HepG2 (cell line): Measurements from ENCODE around the gene CLK4. TPM values are rescaled to one million over a fixed set of nuclear protein-coding genes. Genes with fewer than 3 reads are reported as not detected.

Source experiments
- ATAC-seq: fragments of 200-7000 bp; cut with Tn5 transposase; 3 replicates; pipeline ENCODE4 v1.9.1; 2020; ENCODE audit warnings: mild to moderate bottlenecking, moderate library complexity
- BruUV-seq: library from RNA; stranded (reverse); fragments of 400-500 nt; replicated peaks from 2 replicates; lab custom pipeline; 2021; lab: Mats Ljungman, UMichigan
- CTCF ChIA-PET: fragments of 300-600 bp; formaldehyde crosslinking; extraction: SDS; loops from one replicate; lab custom pipeline; 2021; ENCODE audit warnings: low total read pairs, inconsistent platforms, low intra/inter-chr PET ratio; lab: Yijun Ruan, JAX
- POLR2A ChIA-PET: fragments of 350-600 bp; sonication (Branson Sonifier 250); formaldehyde crosslinking; loops from one replicate; lab custom pipeline; 2020; ENCODE audit warnings: antibody characterized with exemption, inconsistent platforms; lab: Yijun Ruan, JAX
- DNase-seq: peaks from one replicate; pipeline ENCODE4 v3.0.0-alpha.2; 2015; ENCODE audit warnings: low spot score
- FAIRE-seq: peaks from 3 replicates; lab custom pipeline; 2011; peaks lifted over from hg19 to GRCh38; lab: Jason Lieb, UNC
- H2AFZ ChIP-seq: one replicate; pipeline ENCODE4 v1.6.1; 2011; ENCODE audit warnings: low read length, inconsistent platforms
- H3K27ac ChIP-seq: fragments of 300-600 bp; 3 replicates; pipeline ENCODE4 v1.8.0; 2011; ENCODE audit warnings: mixed run types, mild to moderate bottlenecking, mixed read lengths, low read length, inconsistent platforms; ENCODE audit not compliant: insufficient read depth; ENCODE audit errors: extremely low read length
- H3K27me3 ChIP-seq, 2 experiments: fragments of 200-600 bp in 1 of 2; 2 replicates in 1 of 2; 3 replicates in 1 of 2; pipeline versions ENCODE4 v1.6.0 to v1.8.0; 2011; ENCODE audit warnings: low read length in 2 of 2, mild to moderate bottlenecking in 2 of 2, moderate library complexity in 2 of 2, inconsistent platforms in 1 of 2; ENCODE audit not compliant: insufficient read depth in 2 of 2, control insufficient read depth in 1 of 2
- H3K36me3 ChIP-seq, 2 experiments: fragments of 200-600 bp in 1 of 2; replicated peaks in 1 of 2; 2 replicates in 1 of 2; 3 replicates in 1 of 2; pipeline versions ENCODE4 v1.5.1 to v1.8.0; 2011; ENCODE audit warnings: low read length in 2 of 2, inconsistent platforms in 1 of 2; ENCODE audit not compliant: insufficient read depth in 2 of 2, control insufficient read depth in 1 of 2
- H3K4me1 ChIP-seq: 2 replicates; pipeline ENCODE4 v1.5.1; 2012; ENCODE audit warnings: low read length, inconsistent platforms; ENCODE audit not compliant: insufficient read depth
- H3K4me2 ChIP-seq: 2 replicates; pipeline ENCODE4 v1.6.0; 2011; ENCODE audit warnings: low read depth, low read length, inconsistent platforms
- H3K4me3 ChIP-seq, 3 experiments: fragments of 200-600 bp in 1 of 3; sonication (generic), shearing (Covaris generic) in 1 of 3; replicated peaks in 1 of 3; 2 replicates each; pipeline ENCODE4 v1.5.1; 2011 to 2016; ENCODE audit warnings: low read length in 3 of 3, inconsistent platforms in 2 of 3, low read depth in 2 of 3, mild to moderate bottlenecking in 2 of 3, control low read depth in 1 of 3, mixed read lengths in 1 of 3; ENCODE audit not compliant: insufficient read depth in 1 of 3
- H3K79me2 ChIP-seq: one replicate; pipeline ENCODE4 v1.6.1; 2011; ENCODE audit warnings: low read length, inconsistent platforms; ENCODE audit not compliant: insufficient read depth
- H3K9ac ChIP-seq: 2 replicates; pipeline ENCODE4 v1.6.0; 2011; ENCODE audit warnings: mild to moderate bottlenecking, low read depth, low read length, inconsistent platforms; ENCODE audit not compliant: insufficient read depth
- H3K9me3 ChIP-seq: 2 replicates; pipeline ENCODE4 v1.5.1; 2012; ENCODE audit warnings: mild to moderate bottlenecking, low read length
- H4K20me1 ChIP-seq: 2 replicates; pipeline ENCODE4 v1.6.0; 2011; ENCODE audit warnings: inconsistent platforms, mild to moderate bottlenecking, low read length, moderate library complexity; ENCODE audit not compliant: insufficient read depth
- CC2D1A ChIP-seq: sonication (generic); formaldehyde crosslinking; IDR thresholded peaks from 2 replicates; pipeline ENCODE4 v1.8.1; 2023; ENCODE audit warnings: mild to moderate bottlenecking, missing genetic modification reagents
- DZIP1 ChIP-seq: sonication (generic); formaldehyde crosslinking; IDR thresholded peaks from 2 replicates; pipeline ENCODE4 v1.5.0; 2020; ENCODE audit warnings: mild to moderate bottlenecking, missing genetic modification reagents
- HDAC1 ChIP-seq: sonication (generic); formaldehyde crosslinking; IDR thresholded peaks from 2 replicates; pipeline ENCODE4 v1.5.1; 2020; ENCODE audit warnings: mild to moderate bottlenecking, missing genetic modification reagents
- HOXA3 ChIP-seq: sonication (generic); formaldehyde crosslinking; IDR thresholded peaks from 2 replicates; pipeline ENCODE4 v1.5.0; 2020; ENCODE audit warnings: missing genetic modification reagents
- KLF6 ChIP-seq: IDR thresholded peaks from 2 replicates; pipeline ENCODE4 v1.8.0; 2016; ENCODE audit warnings: missing biosample characterization, missing genetic modification reagents
- MAFF ChIP-seq: IDR thresholded peaks from 2 replicates; pipeline ENCODE4 v1.6.1; 2011; ENCODE audit warnings: low read depth, low read length, improper control_type of control experiment
- MEIS1 ChIP-seq: sonication (generic); formaldehyde crosslinking; IDR thresholded peaks from 2 replicates; pipeline ENCODE4 v1.9.0; 2021; ENCODE audit warnings: mild to moderate bottlenecking, missing genetic modification reagents, moderate library complexity, borderline replicate concordance
- NFIC ChIP-seq: IDR thresholded peaks from 2 replicates; pipeline ENCODE4 v1.6.1; 2012; ENCODE audit warnings: mild to moderate bottlenecking, low read length, inconsistent platforms
- PHF5A ChIP-seq: IDR thresholded peaks from one replicate; pipeline ENCODE4 v1.6.1; 2018; ENCODE audit warnings: low read depth, missing genetic modification reagents; ENCODE audit not compliant: unreplicated experiment
- PRMT3 ChIP-seq: sonication (generic); formaldehyde crosslinking; IDR thresholded peaks from 2 replicates; pipeline ENCODE4 v1.8.1; 2022; ENCODE audit warnings: low read depth, mild to moderate bottlenecking, moderate library complexity, missing genetic modification reagents, borderline replicate concordance
- RELA ChIP-seq: sonication (generic); formaldehyde crosslinking; IDR thresholded peaks from 2 replicates; pipeline ENCODE4 v1.4.0; 2020; ENCODE audit warnings: missing genetic modification reagents
- SIX1 ChIP-seq: sonication (generic); formaldehyde crosslinking; IDR thresholded peaks from 2 replicates; pipeline ENCODE4 v1.4.0; 2020; ENCODE audit warnings: missing genetic modification reagents, borderline replicate concordance
- TARDBP ChIP-seq: sonication (generic); formaldehyde crosslinking; IDR thresholded peaks from 2 replicates; pipeline ENCODE4 v1.8.0; 2022; ENCODE audit warnings: mild to moderate bottlenecking, missing genetic modification reagents
- TEF ChIP-seq: sonication (generic); formaldehyde crosslinking; IDR thresholded peaks from 2 replicates; pipeline ENCODE4 v1.5.0; 2020; ENCODE audit warnings: missing genetic modification reagents
- ZBTB21 ChIP-seq: sonication (generic); formaldehyde crosslinking; IDR thresholded peaks from 2 replicates; pipeline ENCODE4 v1.4.0; 2020; ENCODE audit warnings: missing genetic modification reagents
- ZNF275 ChIP-seq: sonication (generic); formaldehyde crosslinking; IDR thresholded peaks from 2 replicates; pipeline ENCODE4 v1.8.0; 2022; ENCODE audit warnings: missing genetic modification reagents, mild to moderate bottlenecking, inconsistent platforms, borderline replicate concordance
- ZNF530 ChIP-seq: sonication (generic); formaldehyde crosslinking; IDR thresholded peaks from 2 replicates; pipeline ENCODE4 v1.5.0; 2020; ENCODE audit warnings: low read depth, mild to moderate bottlenecking, missing genetic modification reagents
- WGBS: methylation state at CpG from one replicate; pipeline ENCODE4 v1.1.6; 2017; ENCODE audit warnings: low lambda C conversion rate; 5-methylcytosine and 5-hydroxymethylcytosine counted together
- in situ Hi-C: cut with HindIII; loops from 2 replicates; pipeline ENCODE4 v1.10.0; 2017; ENCODE audit warnings: low pct_unique_long_range_greater_than_20kb; ENCODE audit not compliant: extremely low pct_ligation_motif_present
- intact Hi-C: fragments of 100-400 bp; cut with micrococcal nuclease; formaldehyde crosslinking; loops from one replicate; pipeline ENCODE4 v1.10.0; 2022; ENCODE audit not compliant: unreplicated experiment
- polyA plus RNA-seq, 8 experiments: library from polyadenylated mRNA; depleted of rRNA in 3 of 8; stranded (reverse) in 7 of 8; unstranded in 1 of 8; fragments of >200 nt; fragmentation: Illumina TruSeq in 4 of 8; extraction: Trizol in 4 of 8; gene quantifications; 2 replicates each; pipeline versions ENCODE4 v1.2.1 to v1.2.3, GENCODE V29; 2011 to 2016; ENCODE audit warnings: low read depth in 4 of 8, missing spikeins in 1 of 8, mixed read lengths in 1 of 8; ENCODE audit not compliant: insufficient read depth in 1 of 8
- total RNA-seq, 5 experiments: library from RNA; depleted of rRNA; stranded (reverse); fragments of >200 nt; fragmentation: Illumina TruSeq; extraction: Trizol; gene quantifications; 2 replicates each; pipeline ENCODE4 v1.2.3, GENCODE V29; 2016; ENCODE audit warnings: low read depth in 1 of 5

CLK4 gene
- total and polyA plus RNA-seq, 2 of the 13 experiments (the other 11 are each of a cell fraction or from before 2014, with no cell fraction given) = 17.7 to 18.4 TPM

- H3K27ac ChIP-seq = no peak overlapping the region
Measured at GRCh38 chr5:178651046-178651810, 24.4 kb upstream of the CLK4 start.

GRCh38 chr5:178650214-178650613 is 23.4 kb upstream of the CLK4 start:
- no peaks in the 10 kb centered on the region for H3K79me2 ChIP-seq
- H3K36me3 ChIP-seq = no peaks in the 10 kb centered on the region
- intact Hi-C loops = no loop called here
- no peak overlapping the region for H3K27ac ChIP-seq
- no peaks in the 10 kb centered on the region for H3K4me1 ChIP-seq
- POLR2A ChIA-PET = no interaction called here
- CTCF ChIA-PET = no interaction called here
- no peak overlapping the region for H3K4me2 ChIP-seq
- no TSS peak for BruUV-seq
- H4K20me1 ChIP-seq = no peaks in the 10 kb centered on the region
- DNase-seq = no peak
- 8% methylated on average over 5 of the region's 5 CpGs for WGBS
- no peak for ATAC-seq
- no peak overlapping the region for H2AFZ ChIP-seq
- no peaks in the 10 kb centered on the region for H3K9me3 ChIP-seq
- H3K27me3 ChIP-seq = peaks cover 0 to 11% of the 10 kb centered on the region in 2 experiments; a peak in 1 of 5 replicates
- no peak overlapping the region for H3K4me3 ChIP-seq
- H3K9ac ChIP-seq = no peak overlapping the region
- no peak for FAIRE-seq
- in situ Hi-C loops = no loop called here
- TF ChIP-seq DZIP1 (CRISPR knock-in tag) (no peak), KLF6 (CRISPR knock-in tag) (no peak), TEF (CRISPR knock-in tag) (no peak), TARDBP (no peak), PRMT3 (CRISPR knock-in tag) (no peak), ZBTB21 (CRISPR knock-in tag) (no peak), ZNF275 (CRISPR knock-in tag) (no peak), CC2D1A (CRISPR knock-in tag) (no peak), HOXA3 (CRISPR knock-in tag) (no peak), ZNF530 (CRISPR knock-in tag) (no peak)

More at GRCh38 chr5:178651046-178651810, 24.4 kb upstream of the CLK4 start:
- Histone ChIP-seq H3K36me3 (no peaks in the 10 kb centered on the region), H3K79me2 (no peaks in the 10 kb centered on the region), H3K4me3 (no peak overlapping the region), H3K4me2 (no peak overlapping the region), H3K4me1 (no peaks in the 10 kb centered on the region), H3K9ac (no peak overlapping the region), H3K27me3 (peaks cover 0 to 15% of the 10 kb centered on the region in 2 experiments; a peak in 2 of 5 replicates), H4K20me1 (no peaks in the 10 kb centered on the region), H3K9me3 (no peaks in the 10 kb centered on the region), H2AFZ (no peak overlapping the region)
- TF ChIP-seq PHF5A (CRISPR knock-in tag) (no peak), MEIS1 (CRISPR knock-in tag) (no peak), HDAC1 (CRISPR knock-in tag) (no peak), NFIC (no peak), MAFF (no peak), RELA (CRISPR knock-in tag) (no peak), SIX1 (CRISPR knock-in tag) (no peak)
- ChIA-PET POLR2A (no interaction called here), CTCF (no interaction called here)
- no TSS peak for BruUV-seq
- FAIRE-seq (no peak), DNase-seq (no peak), ATAC-seq (no peak)
- intact Hi-C loops (no loop called here), in situ Hi-C loops (no loop called here)
- WGBS = 31% methylated on average over 7 of the region's 7 CpGs
